ENCODE measurements around the gene PHPT1.
"Not testable (repeated sequence)": the region's sequence is repeated elsewhere in the genome, so short reads cannot be mapped to it uniquely, and the experiment has no call there.

Gene PHPT1

GRCh38 chr9:136829981-136830885, 19.0 kb upstream of the PHPT1 start:
- Histone ChIP-seq H3K4me3 (ENCODE audit: insufficient read depth, low read depth, low read length, poor library complexity, severe bottlenecking) (no peak overlapping the region), H3K4me1 (ENCODE audit: control insufficient read depth, insufficient read depth, low read length, poor library complexity, severe bottlenecking) (no peaks in the 10 kb centered on the region), H3K27me3 (replicated peaks; ENCODE audit: control insufficient read depth, insufficient read depth, low read length, poor library complexity, severe bottlenecking) (no peaks in the 10 kb centered on the region), H3K36me3 (ENCODE audit: control insufficient read depth, insufficient read depth, low read length) (peaks cover 52% of the 10 kb centered on the region), H3K27ac (ENCODE audit: insufficient read depth, low read length, poor library complexity, severe bottlenecking) (no peak overlapping the region), H3K9me3 (ENCODE audit: control insufficient read depth, low read length) (no peaks in the 10 kb centered on the region)
- no peak for DNase-seq

GRCh38 chr9:136831002-136831719, 18.0 kb upstream of the PHPT1 start:
- no peak for DNase-seq
- H3K9me3 ChIP-seq (ENCODE audit: control insufficient read depth, low read length), result no peaks in the 10 kb centered on the region
- peaks cover 43% of the 10 kb centered on the region for H3K36me3 ChIP-seq (ENCODE audit: control insufficient read depth, insufficient read depth, low read length)
- no peaks in the 10 kb centered on the region for H3K4me1 ChIP-seq (ENCODE audit: control insufficient read depth, insufficient read depth, low read length, poor library complexity, severe bottlenecking)
- H3K4me3 ChIP-seq (ENCODE audit: insufficient read depth, low read depth, low read length, poor library complexity, severe bottlenecking), result no peak overlapping the region
- H3K27me3 ChIP-seq (replicated peaks; ENCODE audit: control insufficient read depth, insufficient read depth, low read length, poor library complexity, severe bottlenecking), result no peaks in the 10 kb centered on the region
- H3K27ac ChIP-seq (ENCODE audit: insufficient read depth, low read length, poor library complexity, severe bottlenecking), result no peak overlapping the region

GRCh38 chr9:136831720-136832104, 17.5 kb upstream of the PHPT1 start:
- no peaks in the 10 kb centered on the region for H3K27me3 ChIP-seq (replicated peaks; ENCODE audit: control insufficient read depth, insufficient read depth, low read length, poor library complexity, severe bottlenecking)
- no peak overlapping the region for H3K27ac ChIP-seq (ENCODE audit: insufficient read depth, low read length, poor library complexity, severe bottlenecking)
- peaks cover 38% of the 10 kb centered on the region for H3K36me3 ChIP-seq (ENCODE audit: control insufficient read depth, insufficient read depth, low read length)
- no peak overlapping the region for H3K4me3 ChIP-seq (ENCODE audit: insufficient read depth, low read depth, low read length, poor library complexity, severe bottlenecking)
- no peaks in the 10 kb centered on the region for H3K9me3 ChIP-seq (ENCODE audit: control insufficient read depth, low read length)
- no peaks in the 10 kb centered on the region for H3K4me1 ChIP-seq (ENCODE audit: control insufficient read depth, insufficient read depth, low read length, poor library complexity, severe bottlenecking)
- no peak for DNase-seq

DNA sequence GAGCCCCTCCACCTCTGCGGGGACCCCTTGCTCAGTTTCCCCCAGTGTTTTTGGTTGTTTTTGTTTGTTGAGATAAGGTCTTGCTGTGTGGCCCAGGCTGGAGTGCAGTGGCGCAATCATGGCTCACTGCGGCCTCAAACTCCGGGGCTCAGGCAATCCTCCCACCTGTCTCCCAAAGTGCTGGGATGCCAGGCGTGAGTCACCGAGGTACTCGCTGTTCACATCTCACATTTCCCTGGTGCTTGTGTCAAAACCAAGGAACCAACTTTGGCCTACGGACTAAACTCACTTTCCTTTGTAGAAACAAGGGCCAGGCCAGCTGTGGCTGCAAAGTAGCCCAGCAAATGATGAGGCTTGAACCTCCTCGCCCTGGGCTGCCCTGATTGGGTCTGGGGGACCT, 16.6 kb upstream of the PHPT1 start:
- H3K9me3 ChIP-seq (ENCODE audit: control insufficient read depth, low read length), result no peaks in the 10 kb centered on the region
- no peaks in the 10 kb centered on the region for H3K4me1 ChIP-seq (ENCODE audit: control insufficient read depth, insufficient read depth, low read length, poor library complexity, severe bottlenecking)
- no peak for DNase-seq
- no peak overlapping the region for H3K4me3 ChIP-seq (ENCODE audit: insufficient read depth, low read depth, low read length, poor library complexity, severe bottlenecking)
- H3K27me3 ChIP-seq (replicated peaks; ENCODE audit: control insufficient read depth, insufficient read depth, low read length, poor library complexity, severe bottlenecking), result no peaks in the 10 kb centered on the region
- H3K36me3 ChIP-seq (ENCODE audit: control insufficient read depth, insufficient read depth, low read length), result peaks cover 37% of the 10 kb centered on the region
- H3K27ac ChIP-seq (ENCODE audit: insufficient read depth, low read length, poor library complexity, severe bottlenecking), result no peak overlapping the region

GRCh38 chr9:136833381-136834048, 15.7 kb upstream of the PHPT1 start:
- H3K4me3 ChIP-seq (ENCODE audit: insufficient read depth, low read depth, low read length, poor library complexity, severe bottlenecking); DNase-seq; H3K27me3 ChIP-seq (replicated peaks; ENCODE audit: control insufficient read depth, insufficient read depth, low read length, poor library complexity, severe bottlenecking); H3K27ac ChIP-seq (ENCODE audit: insufficient read depth, low read length, poor library complexity, severe bottlenecking); H3K4me1 ChIP-seq (ENCODE audit: control insufficient read depth, insufficient read depth, low read length, poor library complexity, severe bottlenecking); H3K9me3 ChIP-seq (ENCODE audit: control insufficient read depth, low read length): not testable (repeated sequence)
- peaks cover 36% of the 10 kb centered on the region for H3K36me3 ChIP-seq (ENCODE audit: control insufficient read depth, insufficient read depth, low read length)

- Histone ChIP-seq H3K4me1 (ENCODE audit: control insufficient read depth, insufficient read depth, low read length, poor library complexity, severe bottlenecking) (no peaks in the 10 kb centered on the region), H3K27me3 (replicated peaks; ENCODE audit: control insufficient read depth, insufficient read depth, low read length, poor library complexity, severe bottlenecking) (no peaks in the 10 kb centered on the region), H3K4me3 (ENCODE audit: insufficient read depth, low read depth, low read length, poor library complexity, severe bottlenecking) (no peak overlapping the region), H3K27ac (ENCODE audit: insufficient read depth, low read length, poor library complexity, severe bottlenecking) (no peak overlapping the region), H3K9me3 (ENCODE audit: control insufficient read depth, low read length) (no peaks in the 10 kb centered on the region), H3K36me3 (ENCODE audit: control insufficient read depth, insufficient read depth, low read length) (peaks cover 24% of the 10 kb centered on the region)
- DNase-seq, result no peak
These were observed 13.9 kb upstream of the PHPT1 start for GRCh38 chr9:136835162-136835931.

GRCh38 chr9:136835932-136836904, 13.0 kb upstream of the PHPT1 start:
- Histone ChIP-seq H3K4me1 (ENCODE audit: control insufficient read depth, insufficient read depth, low read length, poor library complexity, severe bottlenecking) (no peaks in the 10 kb centered on the region), H3K27me3 (replicated peaks; ENCODE audit: control insufficient read depth, insufficient read depth, low read length, poor library complexity, severe bottlenecking) (no peaks in the 10 kb centered on the region), H3K9me3 (ENCODE audit: control insufficient read depth, low read length) (no peaks in the 10 kb centered on the region), H3K27ac (ENCODE audit: insufficient read depth, low read length, poor library complexity, severe bottlenecking) (no peak overlapping the region), H3K4me3 (ENCODE audit: insufficient read depth, low read depth, low read length, poor library complexity, severe bottlenecking) (no peak overlapping the region), H3K36me3 (ENCODE audit: control insufficient read depth, insufficient read depth, low read length) (peaks cover 15% of the 10 kb centered on the region)
- no peak for DNase-seq

- peaks cover 8% of the 10 kb centered on the region for H3K36me3 ChIP-seq (ENCODE audit: control insufficient read depth, insufficient read depth, low read length)
- H3K27me3 ChIP-seq (replicated peaks; ENCODE audit: control insufficient read depth, insufficient read depth, low read length, poor library complexity, severe bottlenecking), result no peaks in the 10 kb centered on the region
- no peak for DNase-seq
- H3K9me3 ChIP-seq (ENCODE audit: control insufficient read depth, low read length), result no peaks in the 10 kb centered on the region
- no peak overlapping the region for H3K27ac ChIP-seq (ENCODE audit: insufficient read depth, low read length, poor library complexity, severe bottlenecking)
- no peak overlapping the region for H3K4me3 ChIP-seq (ENCODE audit: insufficient read depth, low read depth, low read length, poor library complexity, severe bottlenecking)
- H3K4me1 ChIP-seq (ENCODE audit: control insufficient read depth, insufficient read depth, low read length, poor library complexity, severe bottlenecking), result peaks cover 4% of the 10 kb centered on the region
These were observed 11.9 kb upstream of the PHPT1 start for GRCh38 chr9:136837146-136837855.

Data from effector memory CD4-positive, alpha-beta T cell (primary cell).